ENCODE data around the gene MDH1B.

MDH1B gene

GRCh38 chr2:206698811-206699210 lies 66.3 kb downstream of the MDH1B start:
- no peak for DNase-seq (ENCODE audit: extremely low read depth in 1 of 2, low read depth in 1 of 2)

- no peak for DNase-seq (ENCODE audit: extremely low read depth in 1 of 2, low read depth in 1 of 2)
These were observed 68.2 kb downstream of the MDH1B start for GRCh38 chr2:206696910-206697309.

GRCh38 chr2:206693399-206694137 lies 71.6 kb downstream of the MDH1B start:
- no peak for DNase-seq (ENCODE audit: extremely low read depth in 1 of 2, low read depth in 1 of 2)

GRCh38 chr2:206692971-206693370 lies 72.2 kb downstream of the MDH1B start:
- no peak for DNase-seq (ENCODE audit: extremely low read depth in 1 of 2, low read depth in 1 of 2)

- DNase-seq (ENCODE audit: extremely low read depth in 1 of 2, low read depth in 1 of 2) = no peak
These were observed 76.1 kb downstream of the MDH1B start for GRCh38 chr2:206688990-206689389.

- DNase-seq (ENCODE audit: extremely low read depth in 1 of 2, low read depth in 1 of 2) = no peak
These were observed 76.7 kb downstream of the MDH1B start for GRCh38 chr2:206688453-206688852.
